Umbilical cord (tissue), 2 donors: ENCODE data around the gene EMILIN2. TPM values are rescaled to one million over a fixed set of nuclear protein-coding genes. Genes with fewer than 3 reads are reported as not detected.

Experiments
- DNase-seq: peaks from one replicate; pipeline ENCODE4 v3.0.0-alpha.2; 2015; ENCODE audit warnings: low spot score
- total RNA-seq: library from RNA; depleted of rRNA; stranded (reverse); fragments of >200 nt; gene quantifications from one replicate; pipeline ENCODE4 v1.2.3, GENCODE V29; 2014; ENCODE audit warnings: low replicate concordance; ENCODE audit not compliant: insufficient read depth

Gene EMILIN2
- total RNA-seq, 1 donor from 2014 or later = 26.5 TPM

GRCh38 chr18:2953935-2954653, 107.3 kb downstream of the EMILIN2 start:
- no peak for DNase-seq

GRCh38 chr18:2954869-2955645, 108.3 kb downstream of the EMILIN2 start:
- DNase-seq = no peak

GRCh38 chr18:2956056-2956455, 109.2 kb downstream of the EMILIN2 start:
- DNase-seq = no peak

GRCh38 chr18:2958819-2959298, 112.1 kb downstream of the EMILIN2 start:
- no peak for DNase-seq

- no peak for DNase-seq
These were observed 112.5 kb downstream of the EMILIN2 start for GRCh38 chr18:2959341-2959740.

- no peak for DNase-seq
These were observed 114.3 kb downstream of the EMILIN2 start for GRCh38 chr18:2960983-2961696.

DNA sequence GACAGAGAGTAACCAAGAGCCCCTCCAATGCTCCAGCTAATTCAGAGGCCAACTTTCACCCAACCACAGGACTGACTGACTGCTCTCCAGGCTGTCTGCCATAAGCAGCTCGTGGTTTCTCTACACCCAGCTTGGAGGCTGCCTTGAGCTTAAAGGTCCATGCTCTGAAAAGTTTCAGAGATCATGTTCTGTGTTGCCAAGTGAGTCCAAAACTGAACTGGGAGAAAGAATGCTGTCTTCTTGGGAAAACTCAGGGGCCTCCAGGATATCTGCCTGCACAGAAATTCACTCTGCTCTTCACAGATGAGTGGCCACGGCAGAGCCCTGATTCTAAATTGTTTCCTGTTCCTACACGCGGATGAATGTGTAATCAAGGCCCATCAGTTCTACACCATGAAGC, 115.0 kb downstream of the EMILIN2 start:
- DNase-seq = peak; percentile 49

DNA sequence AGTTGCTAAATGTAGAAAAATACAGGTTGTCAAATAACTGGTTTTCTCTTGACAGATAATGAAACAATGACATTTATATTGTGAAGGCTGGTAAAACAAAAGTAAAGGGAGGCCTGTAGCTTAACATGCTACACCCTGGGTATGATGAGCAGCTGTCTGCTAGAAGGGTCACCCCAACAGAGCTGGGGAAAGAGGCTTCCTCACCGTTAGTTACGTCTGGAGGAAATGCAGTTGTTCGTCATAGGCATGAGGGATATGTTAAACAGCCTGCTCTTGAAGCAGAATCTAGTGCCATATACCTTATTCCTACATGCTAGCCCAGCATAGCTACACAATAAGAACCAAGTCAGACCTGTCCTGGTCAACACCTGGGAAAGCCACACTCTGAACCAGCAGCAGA, 116.2 kb downstream of the EMILIN2 start:
- DNase-seq = no peak

- DNase-seq = no peak
These were observed 117.7 kb downstream of the EMILIN2 start for GRCh38 chr18:2964361-2965010.

Other genes with a start within 250 kb of the EMILIN2 start
- 165 TPM for gene SMCHD1, start 191.3 kb upstream of the EMILIN2 start, total RNA-seq
- gene LPIN2, start 166.1 kb downstream of the EMILIN2 start, total RNA-seq = 23.4 TPM